ENCODE data around the gene ATG4D.
"Not testable (repeated sequence)": the region's sequence is repeated elsewhere in the genome, so short reads cannot be mapped to it uniquely, and the experiment has no call there.

Gene ATG4D

DNA sequence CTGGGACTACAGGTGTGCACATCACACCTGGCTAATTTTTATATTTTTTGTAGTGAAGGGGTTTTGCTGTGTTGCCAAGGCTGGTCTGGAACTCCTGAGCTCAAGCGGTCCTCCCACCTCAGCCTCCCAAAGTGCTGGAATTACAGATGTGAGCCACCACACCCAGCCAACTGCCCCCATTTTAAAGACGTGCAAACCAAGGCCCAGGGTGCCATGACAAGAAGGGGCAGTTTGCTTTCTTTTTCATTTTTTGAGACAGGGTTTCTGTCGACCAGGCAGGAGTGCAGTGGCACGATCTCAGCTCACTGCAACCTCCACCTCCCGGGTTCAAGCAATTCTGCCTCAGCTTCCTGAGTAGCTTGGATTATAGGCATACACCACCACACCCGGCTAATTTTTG is 30.1 kb downstream of the ATG4D start:
- not testable (repeated sequence) for DNase-seq (ENCODE audit: low read depth in 2 of 3, low spot score in 1 of 3)

DNA sequence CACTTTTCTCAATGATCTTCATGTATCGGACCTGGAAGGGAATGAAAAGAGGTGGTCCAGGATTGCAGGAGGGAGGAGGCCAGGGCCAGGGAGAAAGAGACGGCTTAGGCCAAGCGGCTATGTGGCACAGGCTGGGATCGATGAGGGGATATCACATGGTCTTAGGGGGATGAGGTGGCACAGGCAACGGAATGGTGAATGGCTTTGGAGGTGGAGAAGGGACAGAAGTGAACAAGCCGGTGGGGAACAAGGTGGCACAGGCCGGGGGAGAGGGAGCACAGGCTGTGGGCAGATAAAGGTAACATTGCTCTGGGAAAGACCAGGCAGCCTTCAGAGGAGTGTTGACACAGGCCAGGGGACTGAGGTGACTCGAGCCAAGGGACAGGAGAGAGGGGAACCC is 30.8 kb downstream of the ATG4D start:
- no peak for DNase-seq (ENCODE audit: low read depth in 2 of 3, low spot score in 1 of 3)

DNA sequence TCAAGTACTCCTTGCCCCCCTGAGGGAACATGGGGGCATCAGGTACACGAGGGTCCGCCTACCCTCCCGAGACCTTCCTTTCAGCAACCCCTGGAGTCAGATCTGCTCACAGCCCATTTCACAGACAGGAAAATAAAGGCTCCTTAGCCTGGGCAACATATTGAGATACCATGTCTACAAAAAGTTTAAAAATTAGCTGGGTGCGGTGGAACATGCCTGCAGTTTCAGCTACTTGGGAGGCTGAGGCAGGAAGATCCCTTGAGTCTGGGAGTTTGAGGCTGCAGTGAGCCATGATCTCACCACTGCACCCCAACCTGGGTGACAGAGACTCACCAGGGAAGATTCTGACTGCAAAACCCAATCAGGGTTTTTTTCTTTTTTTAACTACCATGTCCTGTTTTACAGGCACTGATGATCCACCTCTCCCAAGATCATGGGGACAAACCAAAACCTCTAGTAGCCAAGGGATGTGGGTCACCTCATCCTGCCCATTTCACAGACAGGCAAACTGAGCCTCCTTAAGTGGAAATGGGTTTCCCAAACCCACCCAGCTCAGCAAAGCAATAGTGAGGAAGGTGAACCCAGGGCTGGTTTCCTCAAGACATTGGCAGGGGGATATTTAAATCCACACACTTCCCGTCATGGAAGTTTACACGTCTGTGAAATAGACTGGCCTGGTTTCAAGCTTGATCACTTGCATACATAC is 31.5 kb downstream of the ATG4D start:
- no peak for DNase-seq (ENCODE audit: low read depth in 2 of 3, low spot score in 1 of 3)

DNA sequence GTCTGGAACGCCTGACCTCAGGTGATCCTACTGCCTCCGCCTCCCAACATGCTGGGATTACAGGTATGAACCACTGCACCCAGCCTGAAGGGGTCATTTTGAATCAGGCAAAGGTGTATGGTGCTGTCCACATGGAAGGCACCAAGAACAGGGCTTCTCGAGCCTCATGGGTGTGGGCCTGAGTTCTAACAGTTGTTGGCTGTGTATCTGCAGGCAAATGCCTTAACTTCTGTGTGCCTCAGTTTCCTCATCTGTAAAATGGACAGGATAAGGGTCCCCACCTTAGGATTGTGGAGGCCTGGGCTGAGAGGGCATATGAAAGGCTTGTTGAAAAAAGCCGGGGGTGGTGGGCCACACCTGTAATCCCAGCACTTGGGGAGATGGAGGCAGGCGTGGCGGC is 34.2 kb downstream of the ATG4D start:
- no peak for DNase-seq (ENCODE audit: low read depth in 2 of 3, low spot score in 1 of 3)

DNA sequence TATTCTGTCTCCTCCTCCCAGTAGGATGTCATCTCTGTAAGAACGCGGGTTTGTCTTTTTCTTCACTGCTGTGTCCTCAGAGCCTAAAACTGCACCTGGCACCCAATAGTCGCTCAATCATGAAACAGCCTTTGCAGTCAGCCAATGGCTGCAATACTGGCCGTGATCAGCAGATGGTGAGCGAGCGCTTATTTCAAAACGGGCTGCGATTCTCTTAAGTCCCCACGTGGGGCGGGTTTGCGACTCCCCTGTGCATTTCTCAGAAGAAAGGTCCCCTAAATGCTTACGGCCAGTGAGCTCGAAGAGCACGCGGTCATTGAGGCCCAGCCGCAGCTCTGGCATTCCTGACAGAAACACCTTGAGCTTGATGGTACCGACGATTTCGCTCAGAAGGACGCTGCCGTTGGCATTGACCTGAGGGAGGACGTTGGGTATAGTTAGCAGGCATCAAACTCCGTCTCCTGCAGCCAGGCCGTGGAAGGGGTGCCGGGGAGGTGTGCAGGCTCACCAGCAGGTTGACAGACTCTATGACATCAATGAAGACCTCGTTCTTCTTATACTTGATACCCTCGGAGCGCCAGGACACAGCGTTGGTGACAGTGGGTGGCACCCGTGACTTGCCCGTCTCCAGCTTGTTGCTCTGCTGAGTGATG is 37.4 kb downstream of the ATG4D start:
- peak; percentile 84 to 96 (median 87) for DNase-seq (ENCODE audit: low read depth in 2 of 3, low spot score in 1 of 3)

DNA sequence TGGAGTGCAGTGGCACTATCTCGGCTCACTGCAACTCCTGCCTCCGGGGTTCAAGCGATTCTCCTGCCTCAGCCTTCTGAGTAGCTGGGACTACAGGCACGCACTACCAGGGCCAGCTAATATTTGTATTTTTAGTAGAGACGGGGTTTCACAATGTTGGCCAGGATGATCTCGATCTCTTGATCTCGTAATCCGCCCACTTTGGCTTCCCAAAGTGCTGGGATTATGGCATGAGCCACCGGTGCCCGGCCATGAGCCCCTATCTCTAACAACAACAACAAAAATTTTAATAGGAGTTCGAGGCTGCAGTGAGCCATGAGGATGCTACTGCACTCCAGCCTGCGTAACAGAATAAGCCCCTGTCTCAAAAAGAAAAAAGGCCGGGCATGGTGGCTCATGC is 38.4 kb downstream of the ATG4D start:
- no peak for DNase-seq (ENCODE audit: low read depth in 2 of 3, low spot score in 1 of 3)

DNA sequence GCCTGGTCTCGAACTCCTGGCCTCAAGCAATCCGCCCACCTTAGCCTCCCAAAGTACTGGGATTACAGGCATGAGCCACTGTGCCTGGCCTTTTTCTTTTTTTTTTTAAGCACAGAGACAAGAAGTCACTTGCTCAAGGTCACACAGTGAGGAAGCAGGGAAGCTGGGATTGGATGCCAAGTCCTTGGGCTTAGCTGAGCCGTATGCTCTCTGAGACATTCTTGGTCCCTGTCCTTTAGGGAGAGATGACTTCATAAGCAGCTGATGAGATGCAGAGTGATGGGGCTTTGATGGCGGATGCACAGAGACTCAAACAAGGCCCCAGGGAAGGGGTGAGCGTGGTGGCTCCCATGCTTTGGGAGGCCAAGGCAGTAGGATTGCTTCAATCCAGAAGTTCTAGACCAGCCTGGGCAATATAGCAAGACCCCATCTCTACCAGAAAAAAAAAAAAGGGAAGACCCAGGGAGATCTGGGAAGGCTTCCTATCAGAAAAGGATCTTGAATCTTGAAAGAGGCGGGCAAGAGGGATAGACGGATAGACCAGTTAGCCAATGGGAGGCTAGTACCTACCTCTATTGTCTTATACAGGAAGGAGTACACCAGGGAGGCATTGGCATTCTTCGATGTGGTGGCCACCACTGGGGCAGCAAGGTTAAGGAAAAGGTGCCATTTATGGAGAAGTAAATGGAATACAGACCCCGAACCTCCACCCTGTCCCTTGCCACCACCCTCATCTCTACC is 39.5 kb downstream of the ATG4D start:
- no peak for DNase-seq (ENCODE audit: low read depth in 2 of 3, low spot score in 1 of 3)

DNA sequence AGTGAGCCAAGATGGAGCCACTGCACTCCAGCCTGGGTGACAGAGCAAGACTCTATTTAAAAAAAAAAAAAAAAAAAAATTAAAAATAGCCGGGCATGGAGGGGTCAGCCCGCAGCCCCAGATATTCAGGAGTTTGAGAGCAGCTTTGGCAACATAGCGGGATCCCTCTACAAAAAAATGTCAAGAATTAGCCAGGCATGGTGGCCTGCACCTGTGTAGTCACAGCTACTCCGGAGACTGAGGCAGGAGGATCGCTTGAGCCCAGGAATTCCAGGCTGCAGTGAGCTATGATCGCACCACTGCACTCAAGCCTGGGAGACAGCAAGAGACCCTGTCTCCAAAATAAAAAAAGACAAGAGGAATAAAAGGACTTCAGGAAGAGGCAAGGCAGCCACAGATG is 42.7 kb downstream of the ATG4D start:
- no peak for DNase-seq (ENCODE audit: low read depth in 2 of 3, low spot score in 1 of 3)

DNA sequence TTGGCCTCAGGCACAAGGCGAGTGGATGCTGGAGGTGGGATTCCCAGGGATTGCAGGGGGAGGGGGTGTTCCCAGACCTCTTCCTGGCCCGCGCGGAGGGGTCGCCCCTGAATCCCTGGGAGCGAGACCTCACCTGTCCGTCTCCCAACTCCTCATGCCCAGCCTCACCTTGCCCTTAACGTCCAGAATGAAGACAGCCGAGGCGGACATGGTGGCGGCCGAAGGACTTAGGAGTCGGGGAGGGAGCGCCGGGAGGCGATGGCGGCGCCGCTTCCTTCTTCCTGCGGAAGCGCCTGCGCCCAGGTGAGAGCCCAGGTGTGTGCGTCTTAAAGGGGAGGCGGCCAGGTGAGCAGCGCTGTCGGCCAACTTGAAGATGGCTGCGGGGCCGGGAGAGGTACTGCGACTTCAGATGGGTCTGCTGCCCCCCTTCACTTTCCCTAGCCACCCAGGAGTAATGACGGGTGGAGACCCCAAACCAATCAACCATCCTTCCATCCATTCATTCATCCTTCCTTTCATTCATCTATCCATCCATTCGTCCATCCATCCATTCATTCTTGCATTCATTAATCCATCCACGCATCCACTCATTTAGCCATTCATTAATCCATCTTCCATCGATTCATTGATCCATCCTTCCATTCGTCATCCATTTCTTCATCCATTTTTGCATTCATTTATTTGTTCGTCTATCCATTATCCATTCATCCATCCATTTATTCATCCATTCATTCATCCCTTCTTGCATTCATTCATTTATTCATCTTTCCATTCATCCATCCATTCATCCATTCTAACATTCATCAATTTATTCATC is 43.5 kb downstream of the ATG4D start, which contains the start of gene AP1M2:
TSS of gene AP1M2 (minus strand) at position 291 of the 817 bp plus-strand sequence. CDS start at position 210, 81 bp downstream.
- DNase-seq (ENCODE audit: low read depth in 2 of 3, low spot score in 1 of 3): no peak

DNA sequence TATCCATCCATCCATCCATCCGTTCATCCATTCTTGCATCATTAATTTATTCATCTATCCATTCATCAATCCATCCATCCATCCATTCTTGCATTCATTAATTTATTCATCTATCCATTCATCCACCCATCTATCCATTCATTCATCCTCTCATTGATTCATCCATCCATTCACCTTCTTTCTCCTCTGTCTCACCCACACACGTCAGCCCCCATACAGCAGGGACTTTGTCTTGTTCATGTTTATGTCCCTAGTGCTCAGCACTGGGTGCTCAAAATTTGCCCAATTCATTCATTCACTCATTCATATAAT is 44.1 kb downstream of the ATG4D start:
- DNase-seq (ENCODE audit: low read depth in 2 of 3, low spot score in 1 of 3): no peak

DNA sequence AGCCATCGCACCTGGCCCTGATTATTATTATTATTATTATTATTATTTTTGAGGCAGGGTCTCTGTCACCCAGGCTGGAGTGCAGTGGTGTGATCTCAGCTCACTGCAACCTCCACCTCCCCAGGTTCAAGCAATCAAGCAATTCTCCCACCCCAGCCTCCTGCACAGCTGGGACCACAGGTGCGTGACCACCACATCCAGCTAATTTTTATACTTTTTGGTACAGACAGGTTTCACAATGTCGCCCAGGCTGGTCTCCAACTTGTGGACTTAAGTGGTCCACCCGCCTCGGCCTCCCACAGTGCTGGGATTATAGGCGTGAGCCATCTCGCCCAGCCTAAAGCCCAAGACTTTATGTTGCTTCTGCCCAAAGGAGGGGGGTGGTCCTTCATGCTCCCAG is 49.4 kb downstream of the ATG4D start:
- DNase-seq (ENCODE audit: low read depth in 2 of 3, low spot score in 1 of 3): no peak

DNA sequence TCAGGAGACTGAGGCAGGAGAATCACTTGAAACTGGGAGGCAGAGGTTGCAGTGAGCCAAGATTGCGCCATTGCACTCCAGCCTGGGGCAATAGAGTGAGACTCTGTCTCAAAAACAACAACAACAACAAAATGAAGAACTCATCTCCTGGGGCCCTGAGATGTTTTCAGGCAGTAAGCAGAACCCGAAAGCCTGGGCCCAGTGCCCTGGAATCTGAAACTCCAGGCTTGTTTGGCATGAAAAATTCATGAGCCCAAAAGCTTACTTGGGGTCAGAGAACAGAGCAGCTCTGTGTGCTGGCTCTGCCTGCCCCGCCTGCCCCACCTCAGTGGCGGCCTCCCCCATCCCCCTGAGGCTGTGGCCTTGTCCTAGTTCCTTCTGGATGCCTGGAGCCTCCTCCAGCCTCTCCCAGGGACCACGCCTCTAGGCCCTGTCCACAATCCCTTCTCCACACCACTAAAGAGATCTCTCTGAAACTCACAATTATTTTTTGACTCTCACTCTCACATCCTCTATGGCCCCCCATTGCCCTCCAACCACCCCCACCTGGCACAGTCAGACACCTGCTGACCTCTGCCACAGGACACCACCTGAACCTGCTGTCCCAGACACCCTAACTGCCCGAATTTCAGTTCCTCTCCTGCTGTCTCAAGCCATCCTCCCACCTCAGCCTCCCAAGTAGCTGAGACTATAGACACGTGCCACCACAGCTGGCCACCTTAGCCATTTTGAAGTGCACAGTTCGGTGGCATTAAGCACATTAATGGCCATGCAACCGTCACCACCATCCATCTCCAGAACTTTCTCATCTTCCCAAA is 50.3 kb downstream of the ATG4D start:
- DNase-seq (ENCODE audit: low read depth in 2 of 3, low spot score in 1 of 3): no peak

DNA sequence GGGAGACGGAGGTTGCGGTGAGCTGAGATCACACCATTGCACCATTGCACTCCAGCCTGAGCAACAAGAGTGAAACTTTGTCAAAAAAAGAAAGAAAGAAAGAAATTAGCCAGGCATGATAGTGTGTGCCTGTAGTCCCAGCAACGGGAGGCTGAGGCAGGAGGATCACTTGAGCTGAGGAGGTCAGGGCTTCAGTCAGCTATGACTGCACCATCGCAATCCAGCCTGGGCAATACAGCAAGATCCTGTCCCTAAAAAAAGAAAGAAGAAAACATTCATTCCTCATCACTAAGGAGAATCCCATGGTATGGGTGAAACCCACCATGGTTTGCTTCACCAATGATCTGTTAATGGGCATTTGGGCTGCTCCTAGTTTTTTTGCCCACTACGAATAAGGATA is 56.4 kb downstream of the ATG4D start:
- DNase-seq (ENCODE audit: low read depth in 2 of 3, low spot score in 1 of 3): no peak

DNA sequence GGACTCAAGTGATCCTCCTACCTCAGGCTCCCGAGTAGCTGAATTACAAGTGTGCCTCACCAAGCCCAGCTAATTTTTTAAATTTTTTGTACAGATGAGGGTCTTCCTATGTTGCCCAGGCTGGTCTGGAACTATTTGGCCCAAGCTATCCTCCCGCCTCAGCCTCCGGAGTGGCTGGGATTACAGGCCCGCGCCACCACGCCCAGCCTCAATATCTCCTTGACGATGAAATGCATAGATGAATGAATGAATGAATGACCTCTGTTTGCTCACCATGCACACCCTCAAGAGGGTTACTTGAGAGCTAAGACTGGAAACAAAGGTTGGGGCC is 58.3 kb downstream of the ATG4D start:
- no peak for DNase-seq (ENCODE audit: low read depth in 2 of 3, low spot score in 1 of 3)

DNA sequence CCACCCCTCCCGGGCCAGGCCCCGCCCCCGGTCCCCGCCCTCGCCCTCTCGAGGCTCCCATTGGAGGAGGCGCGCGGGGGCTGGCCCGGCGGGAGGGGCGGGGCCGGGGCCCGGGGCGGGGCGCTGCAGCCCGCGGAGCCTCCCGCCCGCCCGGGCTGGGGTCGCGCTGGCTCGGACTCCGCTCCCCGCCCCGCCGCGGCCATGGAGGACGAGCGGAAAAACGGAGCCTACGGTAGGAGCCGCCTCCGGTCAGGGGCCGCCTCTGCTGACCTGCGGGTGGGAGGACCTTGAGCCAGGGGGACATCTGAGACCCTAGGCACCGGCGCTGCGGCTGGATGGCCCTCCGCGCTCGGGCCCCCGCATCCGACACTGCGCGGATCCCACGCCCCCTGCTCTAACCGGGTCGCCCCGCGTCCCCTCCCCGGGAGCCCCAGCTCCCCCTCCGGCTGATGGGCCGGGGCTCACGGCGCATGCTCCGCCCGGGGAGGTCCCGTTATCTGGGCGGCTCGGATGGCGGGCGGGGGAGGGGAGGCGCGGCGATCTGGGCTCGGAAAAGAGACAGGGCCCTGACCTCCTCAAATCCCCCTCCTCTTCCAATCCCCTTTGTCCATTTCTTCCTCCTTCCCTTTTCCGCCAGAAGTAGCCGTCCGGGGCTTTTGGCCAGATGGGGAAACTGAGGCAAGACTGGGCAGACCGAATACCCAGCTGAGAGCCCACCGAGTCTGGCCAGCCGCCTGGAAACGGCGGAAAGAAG is 58.8 kb downstream of the ATG4D start:
- peak; percentile 78 to 90 (median 88) for DNase-seq (ENCODE audit: low read depth in 2 of 3, low spot score in 1 of 3)

Data from stimulated activated CD4-positive, alpha-beta T cell treated with anti-CD3 and anti-CD28 coated beads, Interleukin-12 subunit alpha, Interleukin-12 subunit beta, amount 100 ng/mL, for 48 hours (primary cell).